Fibroblast of upper back skin (primary cell): Measurements from ENCODE around the gene ARHGEF10L.

Experiments used
- DNase-seq: peaks from one replicate; pipeline ENCODE4 v3.0.0-alpha.2; 2013

Gene ARHGEF10L

GRCh38 chr1:17665054-17665453 lies 125.6 kb downstream of the ARHGEF10L start:
- no peak for DNase-seq

- peak; percentile 14 for DNase-seq
Measured at GRCh38 chr1:17665950-17666720, 126.6 kb downstream of the ARHGEF10L start.

GRCh38 chr1:17667641-17668040 lies 128.1 kb downstream of the ARHGEF10L start:
- no peak for DNase-seq

GRCh38 chr1:17668195-17668594 lies 128.7 kb downstream of the ARHGEF10L start:
- no peak for DNase-seq

- DNase-seq: no peak
Measured at GRCh38 chr1:17668624-17669175, 129.2 kb downstream of the ARHGEF10L start.

- DNase-seq: no peak
Measured at GRCh38 chr1:17669305-17669704, 129.8 kb downstream of the ARHGEF10L start.

GRCh38 chr1:17669866-17670451 lies 130.5 kb downstream of the ARHGEF10L start:
- DNase-seq: no peak

- DNase-seq: no peak
Measured at GRCh38 chr1:17670587-17671313, 131.3 kb downstream of the ARHGEF10L start.

GRCh38 chr1:17671314-17671705 lies 131.8 kb downstream of the ARHGEF10L start:
- DNase-seq: no peak

- DNase-seq: no peak
Measured at GRCh38 chr1:17671741-17672140, 132.2 kb downstream of the ARHGEF10L start.

GRCh38 chr1:17672226-17672625 lies 132.7 kb downstream of the ARHGEF10L start:
- no peak for DNase-seq

- no peak for DNase-seq
Measured at GRCh38 chr1:17673329-17674072, 134.0 kb downstream of the ARHGEF10L start.

- DNase-seq: no peak
Measured at GRCh38 chr1:17674726-17675500, 135.4 kb downstream of the ARHGEF10L start.

GRCh38 chr1:17675744-17676143 lies 136.2 kb downstream of the ARHGEF10L start:
- no peak for DNase-seq

- DNase-seq: no peak
Measured at GRCh38 chr1:17676387-17677060, 137.0 kb downstream of the ARHGEF10L start.

- no peak for DNase-seq
Measured at GRCh38 chr1:17678011-17678410, 138.5 kb downstream of the ARHGEF10L start.

GRCh38 chr1:17679856-17680255 lies 140.4 kb downstream of the ARHGEF10L start:
- DNase-seq: no peak

- DNase-seq: no peak
Measured at GRCh38 chr1:17680308-17680707, 140.8 kb downstream of the ARHGEF10L start.

GRCh38 chr1:17682400-17682799 lies 142.9 kb downstream of the ARHGEF10L start:
- no peak for DNase-seq

- no peak for DNase-seq
Measured at GRCh38 chr1:17683598-17683997, 144.1 kb downstream of the ARHGEF10L start.

GRCh38 chr1:17684810-17685209 lies 145.3 kb downstream of the ARHGEF10L start:
- DNase-seq: no peak
